GM06990 (cell line): ENCODE results near the gene TTC24.
A peak's percentile ranks its signal among the peaks of the same experiment; 100 is the strongest.
"Not testable (repeated sequence)": the region's sequence is repeated elsewhere in the genome, so short reads cannot be mapped to it uniquely, and the experiment has no call there.

ENCODE experiments used
- DNase-seq: peaks from one replicate; pipeline ENCODE4 v3.0.0-alpha.2; 2011; ENCODE audit not compliant: insufficient read length; ENCODE audit errors: extremely low read depth
- H3K27me3 ChIP-seq: replicated peaks from 2 replicates; pipeline ENCODE4 v1.6.0; 2011; ENCODE audit warnings: low read length; ENCODE audit not compliant: control insufficient read depth, insufficient read depth
- H3K36me3 ChIP-seq: 2 replicates; pipeline ENCODE4 v1.5.1; 2011; ENCODE audit warnings: low read length; ENCODE audit not compliant: control insufficient read depth, insufficient read depth
- H3K4me3 ChIP-seq: replicated peaks from 2 replicates; pipeline ENCODE4 v1.5.1; 2011; ENCODE audit warnings: low read depth, mild to moderate bottlenecking, control low read depth, low read length
- TF ChIP-seq, protein P1 (sequence below): IDR thresholded peaks from 2 replicates; pipeline ENCODE4 v1.5.1; 2011; ENCODE audit warnings: low read length, control low read depth, mild to moderate bottlenecking, inconsistent platforms; ENCODE audit not compliant: insufficient read depth, poor library complexity, severe bottlenecking

The TTC24 gene

GRCh38 chr1:156586892-156587477, 7.5 kb downstream of the TTC24 start:
- no peak overlapping the region for H3K4me3 ChIP-seq
- H3K27me3 ChIP-seq: no peaks in the 10 kb centered on the region
- DNase-seq: no peak
- no peaks in the 10 kb centered on the region for H3K36me3 ChIP-seq
- TF ChIP-seq, protein P1, sequence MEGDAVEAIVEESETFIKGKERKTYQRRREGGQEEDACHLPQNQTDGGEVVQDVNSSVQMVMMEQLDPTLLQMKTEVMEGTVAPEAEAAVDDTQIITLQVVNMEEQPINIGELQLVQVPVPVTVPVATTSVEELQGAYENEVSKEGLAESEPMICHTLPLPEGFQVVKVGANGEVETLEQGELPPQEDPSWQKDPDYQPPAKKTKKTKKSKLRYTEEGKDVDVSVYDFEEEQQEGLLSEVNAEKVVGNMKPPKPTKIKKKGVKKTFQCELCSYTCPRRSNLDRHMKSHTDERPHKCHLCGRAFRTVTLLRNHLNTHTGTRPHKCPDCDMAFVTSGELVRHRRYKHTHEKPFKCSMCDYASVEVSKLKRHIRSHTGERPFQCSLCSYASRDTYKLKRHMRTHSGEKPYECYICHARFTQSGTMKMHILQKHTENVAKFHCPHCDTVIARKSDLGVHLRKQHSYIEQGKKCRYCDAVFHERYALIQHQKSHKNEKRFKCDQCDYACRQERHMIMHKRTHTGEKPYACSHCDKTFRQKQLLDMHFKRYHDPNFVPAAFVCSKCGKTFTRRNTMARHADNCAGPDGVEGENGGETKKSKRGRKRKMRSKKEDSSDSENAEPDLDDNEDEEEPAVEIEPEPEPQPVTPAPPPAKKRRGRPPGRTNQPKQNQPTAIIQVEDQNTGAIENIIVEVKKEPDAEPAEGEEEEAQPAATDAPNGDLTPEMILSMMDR: no peak

DNA sequence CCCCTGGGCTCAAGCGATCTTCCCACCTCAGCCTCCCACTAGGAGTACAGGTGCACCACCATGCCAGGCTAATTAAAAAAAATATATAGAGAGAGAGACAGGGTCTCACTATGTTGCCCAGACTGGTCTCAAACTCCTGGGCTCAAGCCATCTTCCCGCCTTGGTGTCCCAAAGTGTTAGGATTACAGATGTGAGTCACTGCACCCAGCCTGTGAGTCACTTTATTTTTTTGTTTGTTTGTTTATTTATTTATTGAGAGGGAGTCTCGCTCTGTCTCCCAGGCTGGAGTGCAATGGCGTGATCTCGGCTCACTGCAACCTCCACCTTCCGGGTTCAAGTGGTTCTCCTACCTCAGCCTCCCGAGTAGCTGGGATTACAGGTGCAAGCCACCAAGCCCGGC, 8.4 kb downstream of the TTC24 start:
- not testable (repeated sequence) for DNase-seq, H3K27me3 ChIP-seq

GRCh38 chr1:156589546-156589945, 10.0 kb downstream of the TTC24 start:
- H3K36me3 ChIP-seq: peaks cover under 1% of the 10 kb centered on the region
- no peak overlapping the region for H3K4me3 ChIP-seq
- TF ChIP-seq, protein P1: no peak
- H3K27me3 ChIP-seq: no peaks in the 10 kb centered on the region
- DNase-seq: no peak

More for the DNA sequence above, 8.4 kb downstream of the TTC24 start:
- H3K36me3 ChIP-seq, H3K4me3 ChIP-seq: not testable (repeated sequence)

GRCh38 chr1:156590326-156591180, 11.0 kb downstream of the TTC24 start:
- H3K36me3 ChIP-seq: peaks cover 4% of the 10 kb centered on the region
- no peaks in the 10 kb centered on the region for H3K27me3 ChIP-seq
- peak overlapping the region; percentile 65; the same call in 1 of the 2 replicates for H3K4me3 ChIP-seq
- TF ChIP-seq, protein P1: no peak
- no peak for DNase-seq

DNA sequence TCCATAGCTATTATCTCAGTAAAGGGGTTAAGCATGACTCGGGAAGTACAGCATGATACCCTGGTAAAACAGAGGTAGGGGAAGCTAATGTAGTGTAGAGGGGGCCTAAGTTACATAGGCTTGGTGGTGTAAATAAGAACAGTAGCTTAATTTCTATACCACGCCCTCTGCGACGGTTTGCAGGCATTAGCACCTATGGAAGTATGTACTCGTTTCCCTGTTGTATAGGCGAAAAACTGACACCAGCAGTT, 11.6 kb downstream of the TTC24 start:
- DNase-seq: no peak
- TF ChIP-seq, protein P1: no peak

DNA sequence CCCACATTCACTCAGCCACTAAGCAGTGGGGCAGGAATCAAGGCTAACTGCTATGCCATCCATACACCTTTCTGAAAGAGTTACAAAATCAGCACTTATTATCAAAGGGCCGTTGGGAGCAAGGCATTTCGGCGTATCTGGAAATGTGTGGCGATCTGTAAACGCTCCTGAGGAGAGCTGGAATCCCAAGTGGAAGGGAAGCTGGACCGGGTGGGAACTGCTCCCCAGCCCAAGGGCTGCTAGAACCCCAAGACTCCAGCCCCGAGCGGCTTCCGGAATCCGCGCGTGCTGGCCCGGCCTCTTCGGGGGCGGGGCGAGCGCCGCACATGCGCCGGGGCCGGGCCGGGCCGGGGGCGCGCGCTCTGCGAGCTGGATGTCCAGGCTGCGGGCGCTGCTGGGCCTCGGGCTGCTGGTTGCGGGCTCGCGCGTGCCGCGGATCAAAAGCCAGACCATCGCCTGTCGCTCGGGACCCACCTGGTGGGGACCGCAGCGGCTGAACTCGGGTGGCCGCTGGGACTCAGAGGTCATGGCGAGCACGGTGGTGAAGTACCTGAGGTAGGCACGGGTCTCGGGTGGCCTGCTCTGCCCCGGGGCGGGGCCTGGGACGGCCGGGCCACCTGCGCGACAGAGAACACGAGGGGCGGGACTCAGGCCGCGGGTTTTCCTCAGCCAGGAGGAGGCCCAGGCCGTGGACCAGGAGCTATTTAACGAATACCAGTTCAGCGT, 12.1 kb downstream of the TTC24 start, which contains the start of gene NAXE:
NAXE (plus strand) TSS at position 345 of the 726 bp plus-strand sequence; CDS start at position 374, 29 bp downstream.
- H3K4me3 ChIP-seq: peak within 1 kb of the TSS; percentile 77
- TF ChIP-seq, protein P1: no peak
- no peaks in the 10 kb centered on the region for H3K27me3 ChIP-seq
- peak; percentile 81 for DNase-seq
- peaks cover 11% of the 10 kb centered on the region for H3K36me3 ChIP-seq

More for the DNA sequence above, 11.6 kb downstream of the TTC24 start:
- peak overlapping the region; percentile 65 for H3K4me3 ChIP-seq
- no peaks in the 10 kb centered on the region for H3K27me3 ChIP-seq
- H3K36me3 ChIP-seq: peaks cover 10% of the 10 kb centered on the region
